NCI-H524 treated with DMSO at 0.1 percent for 48 hours (cell line): ENCODE results near the gene CTNNBL1.

Experiments
- DNase-seq: peaks from one replicate; lab custom pipeline; 2025; lab: John Stamatoyannopoulos, UW

Gene CTNNBL1

GRCh38 chr20:37879843-37880242, 186.0 kb downstream of the CTNNBL1 start:
- DNase-seq: no peak

- DNase-seq: peak; percentile 81
Measured at GRCh38 chr20:37880726-37881591, 187.1 kb downstream of the CTNNBL1 start.

GRCh38 chr20:37881601-37882343, 187.9 kb downstream of the CTNNBL1 start:
- DNase-seq: no peak

- no peak for DNase-seq
Measured at GRCh38 chr20:37882961-37883712, 189.3 kb downstream of the CTNNBL1 start.

GRCh38 chr20:37885042-37885441, 191.2 kb downstream of the CTNNBL1 start:
- no peak for DNase-seq

DNA sequence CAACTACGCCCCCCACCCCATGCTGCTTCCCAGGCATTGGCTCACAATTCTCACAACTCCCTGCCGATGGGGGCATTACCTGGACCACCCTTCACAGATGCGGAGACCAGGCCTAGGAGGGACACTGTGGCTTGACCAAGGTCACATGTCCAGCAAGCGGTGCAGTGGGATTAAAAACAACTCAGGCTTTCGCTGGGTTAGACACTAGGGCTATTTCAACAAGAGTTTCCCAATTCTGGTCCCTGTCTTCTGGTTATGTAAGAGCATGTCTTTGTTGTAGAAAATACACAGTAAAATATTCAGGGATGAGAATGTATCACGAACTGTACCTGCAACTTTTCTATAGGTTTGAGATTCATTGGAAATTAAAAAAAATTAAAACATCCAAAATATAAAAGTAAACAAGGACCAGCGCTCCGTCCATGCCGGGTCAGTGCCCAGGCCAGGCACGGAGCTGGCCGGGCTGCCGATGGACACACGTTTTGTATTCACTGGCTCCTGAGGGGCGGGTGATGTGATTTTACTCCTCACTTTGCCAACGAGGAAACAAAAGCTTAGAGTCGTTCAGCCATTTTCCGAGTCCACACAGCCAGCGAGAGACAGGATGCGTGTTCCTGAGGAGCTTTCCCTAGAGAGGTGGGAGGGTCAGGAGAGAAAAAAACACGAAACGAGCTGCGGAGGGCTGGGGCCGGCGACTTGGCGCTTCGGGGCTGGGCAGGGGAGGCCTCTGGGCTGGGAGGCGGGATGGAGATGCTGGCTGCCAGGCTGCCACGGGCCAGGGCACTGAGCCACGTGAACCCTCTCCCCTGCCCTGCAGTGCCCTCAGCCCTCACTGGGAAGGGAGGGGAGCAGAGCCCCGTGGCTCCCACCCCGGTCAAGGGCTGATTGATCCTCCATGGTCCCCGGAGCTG, 192.0 kb downstream of the CTNNBL1 start:
- DNase-seq: no peak

- no peak for DNase-seq
Measured at GRCh38 chr20:37886851-37887297, 193.0 kb downstream of the CTNNBL1 start.

- DNase-seq: no peak
Measured at GRCh38 chr20:37888641-37889040, 194.8 kb downstream of the CTNNBL1 start.

DNA sequence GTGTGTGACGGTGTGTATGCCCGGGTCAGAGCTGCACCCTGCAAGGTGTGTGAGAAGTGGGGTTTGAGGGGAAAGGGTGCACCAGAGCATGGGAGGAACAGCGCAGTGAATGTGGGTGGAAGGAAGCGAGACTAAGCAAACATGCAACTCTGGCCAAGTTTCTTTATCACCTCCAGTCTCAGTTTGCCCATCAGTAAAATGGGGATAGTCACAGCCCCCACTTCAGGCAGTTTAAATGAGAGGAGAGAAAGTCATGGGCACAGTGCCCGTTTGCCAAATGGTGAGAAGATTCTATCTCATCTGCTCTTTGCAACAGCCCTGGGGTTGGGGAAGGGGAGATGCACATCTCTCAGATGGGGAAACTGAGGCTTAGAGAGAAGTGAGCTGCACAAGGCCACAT, 196.3 kb downstream of the CTNNBL1 start:
- no peak for DNase-seq

DNA sequence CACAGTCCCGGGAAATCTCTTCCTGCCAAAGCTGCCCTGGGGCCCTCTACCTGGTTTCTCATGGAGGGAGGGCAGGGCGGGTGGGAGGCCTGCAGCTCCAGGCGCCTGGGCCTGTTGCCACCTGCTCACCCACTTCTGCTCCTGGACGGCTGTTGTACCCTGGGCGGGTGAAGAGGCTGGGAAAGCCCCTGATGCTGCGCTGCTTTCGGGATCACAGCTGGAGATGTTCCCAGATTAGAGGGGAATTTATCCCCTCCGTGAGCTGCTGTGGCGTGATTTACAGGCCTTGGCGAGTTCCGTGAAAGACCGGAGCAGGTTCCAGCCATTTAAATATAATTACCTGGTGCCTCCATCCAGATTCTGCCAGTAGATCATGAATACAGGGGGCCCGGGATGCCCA, 196.8 kb downstream of the CTNNBL1 start:
- peak; percentile 69 for DNase-seq

GRCh38 chr20:37892001-37892400, 198.2 kb downstream of the CTNNBL1 start:
- no peak for DNase-seq

GRCh38 chr20:37893566-37894241, 199.9 kb downstream of the CTNNBL1 start:
- DNase-seq: no peak

DNA sequence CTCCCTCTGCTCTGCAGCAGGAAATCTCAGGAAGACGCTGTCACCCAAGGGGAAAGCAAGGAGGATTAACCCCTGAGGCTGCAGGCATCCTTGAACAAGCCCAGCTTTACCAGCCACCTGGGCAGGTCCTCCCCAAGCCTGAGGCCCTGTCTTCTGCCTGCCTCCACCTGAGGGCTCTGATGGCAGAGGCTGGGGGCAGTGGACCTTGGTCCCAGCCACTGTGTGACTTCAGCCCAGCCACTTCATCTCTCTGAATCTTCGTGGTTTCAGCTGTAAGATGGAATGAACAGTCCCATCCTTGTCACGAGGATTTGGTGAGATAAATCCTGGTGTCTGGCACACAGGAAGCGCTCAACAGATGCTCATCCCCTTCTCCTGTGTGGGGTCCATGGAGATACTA, 200.6 kb downstream of the CTNNBL1 start:
- no peak for DNase-seq

DNA sequence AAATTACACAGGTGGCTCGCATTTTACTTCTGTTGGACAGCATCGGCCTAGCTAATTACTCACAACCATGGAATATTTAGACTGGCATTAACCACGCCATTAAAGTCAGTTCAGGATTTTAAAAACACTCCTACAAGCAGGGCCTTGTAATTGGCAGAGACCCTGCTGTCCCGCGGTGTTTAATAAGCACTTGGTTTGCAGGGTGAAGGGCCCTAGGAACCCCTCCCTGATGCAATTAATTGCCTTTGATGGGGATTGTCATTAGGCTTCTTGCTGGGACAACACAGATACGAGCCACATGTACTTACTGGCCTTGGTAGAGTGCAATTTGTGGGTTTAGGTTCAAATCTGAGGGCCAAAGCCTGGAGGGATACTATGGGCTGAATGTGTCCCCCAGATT, 201.3 kb downstream of the CTNNBL1 start:
- DNase-seq: peak; percentile 33

- DNase-seq: no peak
Measured at GRCh38 chr20:37896932-37897548, 203.2 kb downstream of the CTNNBL1 start.

DNA sequence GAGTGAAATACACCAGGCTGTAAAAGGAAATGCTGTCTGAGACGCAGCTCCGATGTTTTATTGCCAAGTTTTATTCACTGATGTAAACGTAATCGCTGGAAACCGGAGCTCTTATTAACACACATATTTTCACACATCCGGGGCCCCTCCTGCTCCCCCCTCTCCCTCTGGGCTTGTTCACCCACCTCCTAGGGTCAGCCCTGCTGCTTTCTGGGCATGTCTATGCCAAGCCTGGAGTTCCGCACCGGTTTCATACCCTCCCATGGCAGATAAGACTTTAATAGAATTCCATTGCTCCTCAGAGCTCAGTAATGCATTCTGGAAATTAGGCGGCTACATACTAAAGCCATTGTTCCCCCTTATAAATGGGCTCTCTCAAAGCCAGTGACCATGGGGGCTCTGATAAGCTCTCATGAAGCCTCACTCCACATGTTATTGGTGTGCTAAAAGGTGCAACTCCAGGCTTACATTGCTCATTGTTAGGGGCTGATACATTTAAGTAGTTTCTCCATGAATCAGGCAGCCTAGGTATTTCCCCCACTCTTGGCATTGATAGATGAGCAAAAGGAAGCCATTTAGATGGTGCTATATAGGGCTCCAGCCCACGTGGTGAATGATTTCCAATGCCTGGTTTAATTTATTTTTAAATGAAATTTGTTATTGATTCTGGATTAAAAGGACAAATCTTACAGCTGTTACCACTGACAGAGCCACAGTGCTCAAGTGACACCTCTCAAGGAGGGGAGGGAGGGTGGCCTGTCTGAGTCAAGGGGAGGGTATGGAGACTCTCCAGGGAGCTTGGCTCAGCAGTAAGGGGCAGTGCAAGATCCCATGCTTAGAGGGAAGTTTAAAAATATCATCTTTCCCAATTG, 204.6 kb downstream of the CTNNBL1 start:
- no peak for DNase-seq

DNA sequence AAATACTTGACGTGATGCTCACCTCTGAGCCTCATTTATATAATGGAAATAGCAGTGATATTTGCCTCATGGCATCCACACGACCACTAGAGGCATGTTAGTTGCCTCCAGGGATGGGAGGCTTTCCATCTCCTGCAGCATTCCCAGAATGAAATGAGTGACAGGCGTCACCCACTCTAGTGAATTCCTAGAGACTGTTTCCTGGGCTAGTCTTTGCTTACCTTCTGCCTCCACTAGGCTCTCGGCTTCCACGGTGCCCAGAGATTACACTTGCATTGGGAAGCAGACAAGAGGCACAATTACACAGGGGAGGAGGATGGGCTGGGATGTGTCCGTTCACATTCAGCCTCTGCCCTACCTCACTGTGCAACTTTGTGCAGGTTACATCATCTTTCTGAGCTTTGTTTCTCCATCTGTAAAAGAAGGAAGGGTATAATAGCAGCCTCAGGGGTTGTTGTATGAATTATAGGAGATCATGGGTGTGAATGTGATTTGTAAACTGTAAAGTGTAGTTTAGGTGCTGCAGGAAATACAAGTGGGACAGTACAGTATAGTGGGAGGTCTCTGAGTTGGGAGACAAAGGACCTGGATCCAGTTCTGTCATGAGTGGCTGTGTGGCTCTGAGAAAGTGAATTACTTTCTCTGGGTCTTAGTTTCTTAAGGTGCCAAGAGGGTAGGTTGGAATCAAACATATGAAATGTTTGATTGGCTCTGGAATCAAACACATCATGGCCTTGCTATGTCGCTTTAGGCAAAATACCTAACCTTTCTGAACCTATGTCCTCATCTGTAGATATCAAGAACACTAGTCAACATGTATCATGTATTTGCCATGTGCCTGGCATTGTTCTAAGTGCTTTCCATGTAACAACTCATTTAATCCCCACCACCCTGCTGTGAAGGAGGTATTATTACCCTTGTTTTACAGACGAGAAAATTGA, 205.5 kb downstream of the CTNNBL1 start:
- DNase-seq: no peak

DNA sequence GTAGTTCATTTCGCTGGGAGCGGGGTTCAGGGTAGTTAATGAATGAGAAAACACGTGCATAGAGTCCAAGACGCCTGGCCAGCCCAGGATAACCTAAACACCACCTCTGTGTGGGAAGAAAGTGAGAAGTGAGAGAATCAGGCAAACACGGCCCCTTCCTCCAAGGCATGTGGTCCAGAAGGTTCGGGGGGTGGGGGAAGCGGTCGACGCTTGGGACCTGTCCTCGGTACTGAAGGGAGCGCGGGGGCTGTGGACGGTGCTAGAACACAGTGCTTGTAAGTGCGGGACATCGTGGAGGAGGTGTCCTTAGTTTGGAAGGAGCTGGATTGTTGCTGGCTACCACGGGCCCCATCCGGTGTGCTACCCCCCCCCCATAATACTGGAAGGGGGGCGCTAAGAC, 207.4 kb downstream of the CTNNBL1 start:
- DNase-seq: no peak
